ENCODE results near the gene TXNDC5. TPM values are rescaled to one million over a fixed set of nuclear protein-coding genes. Genes with fewer than 3 reads are reported as not detected.
A peak's percentile ranks its signal among the peaks of the same experiment; 100 is the strongest.

The TXNDC5 gene
- total RNA-seq, 2 experiments from 2014 or later: 312 to 319 TPM

DNA sequence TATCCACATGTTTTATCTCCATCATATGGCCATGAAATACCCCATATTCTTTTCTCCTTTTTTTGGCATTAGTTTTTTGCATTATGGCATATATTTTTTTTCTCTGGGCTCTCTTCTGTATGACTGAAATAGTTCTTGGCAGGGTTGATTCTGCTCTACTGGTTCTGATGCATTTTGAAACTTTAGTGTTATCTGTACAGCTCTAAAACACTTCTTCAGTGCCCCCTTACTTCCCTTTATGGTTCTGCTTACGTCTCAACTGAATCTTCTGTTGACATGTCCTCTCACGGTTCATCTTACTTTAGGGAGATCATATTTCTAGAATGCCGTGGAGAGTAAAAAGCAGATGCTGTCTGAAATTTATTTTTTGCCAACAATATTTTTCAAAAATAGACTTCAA is 23.2 kb upstream of the TXNDC5 start:
- no peaks in the 10 kb centered on the region for H3K36me3 ChIP-seq (ENCODE audit: insufficient read depth, low read length)
- DNase-seq (ENCODE audit: low spot score): peak; percentile 18
- POLR2A ChIA-PET: interaction anchor here (1.0 to 1.8 kb wide), 5 partner anchors 15 to 45 kb away, joined by 3 to 8 read pairs (median 5); no protein-coding TSS in a partner anchor
- H3K9me3 ChIP-seq (ENCODE audit: low read length): no peaks in the 10 kb centered on the region
- peaks cover 13% of the 10 kb centered on the region for H3K4me1 ChIP-seq (ENCODE audit: insufficient read depth, low read length, poor library complexity, severe bottlenecking)
- H4K20me1 ChIP-seq (ENCODE audit: insufficient read depth, low read length): no peaks in the 10 kb centered on the region
- CTCF ChIA-PET (ENCODE audit: unreplicated experiment): interaction anchor here (1.7 kb wide), 1 partner anchor 17 kb away, joined by 4 read pairs; no protein-coding TSS in a partner anchor
- BruUV-seq (replicated peaks): no TSS peak
- no peaks in the 10 kb centered on the region for H3K9me2 ChIP-seq (ENCODE audit: insufficient read depth, low read length)
- H3K4me3 ChIP-seq (ENCODE audit: low read depth, low read length, poor library complexity, severe bottlenecking): no peak overlapping the region
- no peak overlapping the region for H3K4me2 ChIP-seq (ENCODE audit: low read length)
- no peak overlapping the region for H3K27ac ChIP-seq (ENCODE audit: low read depth, low read length, poor library complexity, severe bottlenecking)
- H3K79me2 ChIP-seq (ENCODE audit: insufficient read depth, low read depth, low read length): no peaks in the 10 kb centered on the region
- no peak overlapping the region; the same call in 1 of the 2 replicates for H2AFZ ChIP-seq (ENCODE audit: low read length)
- TF ChIP-seq, protein P1, sequence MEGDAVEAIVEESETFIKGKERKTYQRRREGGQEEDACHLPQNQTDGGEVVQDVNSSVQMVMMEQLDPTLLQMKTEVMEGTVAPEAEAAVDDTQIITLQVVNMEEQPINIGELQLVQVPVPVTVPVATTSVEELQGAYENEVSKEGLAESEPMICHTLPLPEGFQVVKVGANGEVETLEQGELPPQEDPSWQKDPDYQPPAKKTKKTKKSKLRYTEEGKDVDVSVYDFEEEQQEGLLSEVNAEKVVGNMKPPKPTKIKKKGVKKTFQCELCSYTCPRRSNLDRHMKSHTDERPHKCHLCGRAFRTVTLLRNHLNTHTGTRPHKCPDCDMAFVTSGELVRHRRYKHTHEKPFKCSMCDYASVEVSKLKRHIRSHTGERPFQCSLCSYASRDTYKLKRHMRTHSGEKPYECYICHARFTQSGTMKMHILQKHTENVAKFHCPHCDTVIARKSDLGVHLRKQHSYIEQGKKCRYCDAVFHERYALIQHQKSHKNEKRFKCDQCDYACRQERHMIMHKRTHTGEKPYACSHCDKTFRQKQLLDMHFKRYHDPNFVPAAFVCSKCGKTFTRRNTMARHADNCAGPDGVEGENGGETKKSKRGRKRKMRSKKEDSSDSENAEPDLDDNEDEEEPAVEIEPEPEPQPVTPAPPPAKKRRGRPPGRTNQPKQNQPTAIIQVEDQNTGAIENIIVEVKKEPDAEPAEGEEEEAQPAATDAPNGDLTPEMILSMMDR (conservative IDR thresholded peaks at IDR 0.05; ENCODE audit: low read length): no peak
- TF ChIP-seq EZH2phosphoT487 (IDR thresholded peaks at IDR 0.05; ENCODE audit: borderline replicate concordance, low read depth, low read length): no peak
- intact Hi-C loops (cut with micrococcal nuclease; ENCODE audit: unreplicated experiment): no loop called here

DNA sequence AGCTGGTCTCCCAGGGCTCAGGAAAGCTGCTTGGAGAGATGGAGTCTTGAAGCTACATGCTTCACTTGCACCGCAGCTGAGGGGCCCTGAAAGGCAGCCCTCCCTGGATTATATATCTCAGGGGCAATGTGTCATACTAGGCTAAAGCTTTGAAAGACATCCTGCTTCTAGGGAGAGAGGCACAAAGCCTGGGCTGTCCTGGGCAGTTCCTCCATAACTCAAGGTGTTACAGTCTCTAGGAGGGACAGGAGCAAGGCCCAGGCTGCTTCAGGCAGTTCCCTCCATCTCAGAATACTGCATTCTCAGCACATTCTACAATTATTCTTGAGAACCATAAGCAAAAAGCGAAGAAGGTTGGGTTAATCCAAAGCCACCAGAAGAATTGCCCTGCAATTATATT is 22.0 kb upstream of the TXNDC5 start:
- intact Hi-C loops (cut with micrococcal nuclease; ENCODE audit: unreplicated experiment): no loop called here
- no TSS peak for BruUV-seq (replicated peaks)
- CTCF ChIA-PET (ENCODE audit: unreplicated experiment): no interaction called here

DNA sequence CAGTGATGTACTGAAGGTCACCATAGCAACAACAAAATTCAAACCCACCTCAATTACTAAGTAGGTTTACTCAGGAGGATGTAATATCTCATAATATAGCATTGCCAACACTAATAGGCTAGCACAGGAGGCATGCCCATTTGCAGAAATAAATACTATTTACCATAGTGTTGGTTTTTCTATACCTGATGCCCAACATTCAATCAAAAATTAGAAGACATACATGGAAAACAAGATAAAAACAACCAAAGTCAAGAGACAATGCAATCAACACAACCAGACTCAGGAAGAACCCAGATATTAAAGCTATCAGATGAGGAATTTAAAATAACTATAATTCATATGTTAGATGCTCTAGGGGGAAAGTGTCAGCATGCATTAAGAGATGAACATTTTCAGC is 14.3 kb upstream of the TXNDC5 start:
- Histone ChIP-seq H3K27ac (ENCODE audit: low read depth, low read length, poor library complexity, severe bottlenecking) (no peak overlapping the region), H3K36me3 (ENCODE audit: insufficient read depth, low read length) (no peaks in the 10 kb centered on the region), H3K9me2 (ENCODE audit: insufficient read depth, low read length) (no peaks in the 10 kb centered on the region), H3K9me3 (ENCODE audit: low read length) (peaks cover 4% of the 10 kb centered on the region; the same call in 1 of the 2 replicates), H2AFZ (ENCODE audit: low read length) (no peak overlapping the region), H3K4me3 (ENCODE audit: low read depth, low read length, poor library complexity, severe bottlenecking) (no peak overlapping the region), H3K4me2 (ENCODE audit: low read length) (no peak overlapping the region), H3K4me1 (ENCODE audit: insufficient read depth, low read length, poor library complexity, severe bottlenecking) (peaks cover 15% of the 10 kb centered on the region), H4K20me1 (ENCODE audit: insufficient read depth, low read length) (no peaks in the 10 kb centered on the region), H3K79me2 (ENCODE audit: insufficient read depth, low read depth, low read length) (no peaks in the 10 kb centered on the region)
- no peak for TF ChIP-seq EZH2phosphoT487 (IDR thresholded peaks at IDR 0.05; ENCODE audit: borderline replicate concordance, low read depth, low read length)
- TF ChIP-seq, protein P1 (conservative IDR thresholded peaks at IDR 0.05; ENCODE audit: low read length): no peak
- BruUV-seq (replicated peaks): no TSS peak
- ChIA-PET POLR2A (interaction anchor here (0.7 to 3.5 kb wide), 4 partner anchors 10 to 173 kb away, joined by 3 to 13 read pairs (median 6); no protein-coding TSS in a partner anchor), CTCF (ENCODE audit: unreplicated experiment) (no interaction called here)
- DNase-seq (ENCODE audit: low spot score): no peak
- intact Hi-C loops (cut with micrococcal nuclease; ENCODE audit: unreplicated experiment): no loop called here

More for the DNA sequence above, 22.0 kb upstream of the TXNDC5 start:
- Histone ChIP-seq H3K36me3 (ENCODE audit: insufficient read depth, low read length) (no peaks in the 10 kb centered on the region), H3K4me1 (ENCODE audit: insufficient read depth, low read length, poor library complexity, severe bottlenecking) (peaks cover 9% of the 10 kb centered on the region), H3K27ac (ENCODE audit: low read depth, low read length, poor library complexity, severe bottlenecking) (no peak overlapping the region), H2AFZ (ENCODE audit: low read length) (peak overlapping the region; percentile 6; the same call in 1 of the 2 replicates), H3K4me3 (ENCODE audit: low read depth, low read length, poor library complexity, severe bottlenecking) (no peak overlapping the region), H3K9me3 (ENCODE audit: low read length) (no peaks in the 10 kb centered on the region), H3K79me2 (ENCODE audit: insufficient read depth, low read depth, low read length) (no peaks in the 10 kb centered on the region), H4K20me1 (ENCODE audit: insufficient read depth, low read length) (no peaks in the 10 kb centered on the region), H3K4me2 (ENCODE audit: low read length) (no peak overlapping the region), H3K9me2 (ENCODE audit: insufficient read depth, low read length) (no peaks in the 10 kb centered on the region)
- DNase-seq (ENCODE audit: low spot score): no peak
- TF ChIP-seq, protein P1 (conservative IDR thresholded peaks at IDR 0.05; ENCODE audit: low read length): no peak
- TF ChIP-seq EZH2phosphoT487 (IDR thresholded peaks at IDR 0.05; ENCODE audit: borderline replicate concordance, low read depth, low read length): no peak
- POLR2A ChIA-PET: interaction anchor here (1.0 to 2.0 kb wide), 5 partner anchors 10 to 20 kb away, joined by 3 to 16 read pairs (median 7); no protein-coding TSS in a partner anchor

All from OCI-LY7 (cell line).